NCI-H1092 (cell line): ENCODE measurements around the gene GBP2.
"Not testable (repeated sequence)": the region's sequence is repeated elsewhere in the genome, so short reads cannot be mapped to it uniquely, and the experiment has no call there.

Experiments
- DNase-seq: peaks from one replicate; lab custom pipeline; 2025; lab: John Stamatoyannopoulos, UW

Gene GBP2, protein sequence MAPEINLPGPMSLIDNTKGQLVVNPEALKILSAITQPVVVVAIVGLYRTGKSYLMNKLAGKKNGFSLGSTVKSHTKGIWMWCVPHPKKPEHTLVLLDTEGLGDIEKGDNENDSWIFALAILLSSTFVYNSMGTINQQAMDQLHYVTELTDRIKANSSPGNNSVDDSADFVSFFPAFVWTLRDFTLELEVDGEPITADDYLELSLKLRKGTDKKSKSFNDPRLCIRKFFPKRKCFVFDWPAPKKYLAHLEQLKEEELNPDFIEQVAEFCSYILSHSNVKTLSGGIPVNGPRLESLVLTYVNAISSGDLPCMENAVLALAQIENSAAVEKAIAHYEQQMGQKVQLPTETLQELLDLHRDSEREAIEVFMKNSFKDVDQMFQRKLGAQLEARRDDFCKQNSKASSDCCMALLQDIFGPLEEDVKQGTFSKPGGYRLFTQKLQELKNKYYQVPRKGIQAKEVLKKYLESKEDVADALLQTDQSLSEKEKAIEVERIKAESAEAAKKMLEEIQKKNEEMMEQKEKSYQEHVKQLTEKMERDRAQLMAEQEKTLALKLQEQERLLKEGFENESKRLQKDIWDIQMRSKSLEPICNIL

DNA sequence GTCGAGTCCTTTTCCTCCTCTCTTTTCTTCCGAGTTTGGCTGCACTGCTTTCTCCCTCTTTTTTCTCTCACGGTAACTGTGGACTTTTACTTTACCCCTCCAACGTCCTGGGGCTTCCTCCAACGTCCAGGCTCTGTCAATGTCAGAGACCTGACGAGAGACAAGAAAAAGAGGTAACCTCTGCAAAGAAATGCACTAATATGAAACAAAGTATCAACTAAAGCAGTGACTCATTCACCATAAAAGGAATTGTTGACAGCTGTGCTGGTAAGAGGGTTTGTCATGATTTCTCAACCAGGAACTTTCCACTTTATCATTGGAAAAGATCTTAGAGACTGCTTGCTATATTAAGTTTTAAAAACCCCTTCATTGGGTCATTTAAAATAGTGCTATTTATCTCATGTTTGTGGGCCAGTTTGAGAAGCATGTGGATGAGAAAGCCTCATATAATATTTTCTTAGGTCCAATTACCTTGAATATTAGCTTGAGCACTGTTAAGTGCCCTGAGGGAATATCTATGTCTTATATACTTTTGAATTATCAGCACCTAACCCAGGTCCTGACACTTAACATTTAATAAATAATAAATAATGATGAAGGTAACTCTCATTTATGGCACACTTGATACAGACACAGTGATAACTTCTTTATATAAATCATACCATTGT is at the start of gene GBP2:
TSS of gene GBP2 (minus strand) at position 202 of the 668 bp plus-strand sequence. CDS start 4,148 bp downstream, outside the sequence.
- no peak for DNase-seq

DNA sequence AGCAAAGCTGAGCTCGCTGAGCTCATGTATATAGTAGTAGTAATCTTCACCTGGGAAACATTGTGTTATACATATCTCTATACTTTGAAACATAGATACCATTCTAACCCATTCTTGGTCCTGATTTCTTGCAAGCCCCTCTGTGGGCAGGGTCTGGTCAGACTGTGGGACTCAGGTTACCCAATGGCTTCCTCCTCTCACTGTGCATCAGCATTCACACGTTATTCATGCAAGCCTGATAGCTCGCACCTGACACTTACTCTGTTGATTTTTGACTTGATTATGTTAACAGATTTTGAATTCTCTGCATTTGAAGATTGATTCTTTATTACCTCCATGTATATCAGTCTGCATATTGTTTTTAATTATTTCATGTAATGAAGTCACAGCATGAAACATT is 48.6 kb upstream of the GBP2 start:
- no peak for DNase-seq

DNA sequence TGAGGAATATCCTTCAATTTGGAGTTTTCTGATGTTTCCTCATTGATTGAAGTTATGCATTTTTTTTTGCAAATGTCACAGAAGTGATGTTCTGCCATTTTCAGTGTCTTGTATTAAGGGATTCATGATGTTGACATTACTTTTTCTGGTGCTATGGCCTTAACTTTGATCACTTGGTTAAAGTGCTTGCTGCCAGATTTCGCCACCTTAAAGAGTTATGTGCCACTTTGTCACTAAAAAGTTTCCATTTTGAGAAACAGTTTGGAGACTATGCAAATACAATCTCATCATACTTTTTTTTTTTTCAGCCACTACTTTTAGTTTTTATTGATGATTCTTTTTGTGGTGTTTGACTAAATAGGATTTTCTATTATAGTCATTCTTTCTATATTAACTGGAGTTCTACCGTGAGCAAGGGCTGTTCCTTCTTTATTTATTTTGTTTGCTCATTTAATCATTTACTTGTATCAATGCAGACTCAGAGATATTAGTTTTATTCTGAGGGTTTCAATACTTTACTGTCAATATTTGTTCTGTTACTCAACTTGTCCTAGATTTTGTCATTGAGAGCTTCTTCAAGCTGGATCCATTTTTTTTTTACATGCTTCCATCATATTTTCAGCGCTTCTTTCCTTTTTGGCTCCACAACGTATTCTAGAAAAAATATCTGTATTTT is 46.7 kb upstream of the GBP2 start:
- no peak for DNase-seq

DNA sequence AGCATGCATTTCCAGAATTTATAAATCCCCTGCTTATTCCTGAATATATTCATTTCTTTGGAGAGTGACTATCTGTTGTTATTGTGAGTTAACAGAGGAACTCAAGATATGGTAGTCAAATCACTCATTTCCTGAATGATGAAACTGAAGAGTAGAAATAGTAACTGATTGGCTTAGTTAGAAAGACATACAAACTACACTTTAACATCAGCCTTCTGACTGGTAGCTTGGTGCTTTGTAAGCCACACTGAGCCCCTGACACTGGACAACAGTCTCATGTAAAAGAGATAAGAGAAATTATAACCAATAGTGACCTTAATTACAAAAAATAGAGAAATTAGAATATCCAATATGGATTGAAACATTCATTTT is 45.1 kb upstream of the GBP2 start:
- no peak for DNase-seq

DNA sequence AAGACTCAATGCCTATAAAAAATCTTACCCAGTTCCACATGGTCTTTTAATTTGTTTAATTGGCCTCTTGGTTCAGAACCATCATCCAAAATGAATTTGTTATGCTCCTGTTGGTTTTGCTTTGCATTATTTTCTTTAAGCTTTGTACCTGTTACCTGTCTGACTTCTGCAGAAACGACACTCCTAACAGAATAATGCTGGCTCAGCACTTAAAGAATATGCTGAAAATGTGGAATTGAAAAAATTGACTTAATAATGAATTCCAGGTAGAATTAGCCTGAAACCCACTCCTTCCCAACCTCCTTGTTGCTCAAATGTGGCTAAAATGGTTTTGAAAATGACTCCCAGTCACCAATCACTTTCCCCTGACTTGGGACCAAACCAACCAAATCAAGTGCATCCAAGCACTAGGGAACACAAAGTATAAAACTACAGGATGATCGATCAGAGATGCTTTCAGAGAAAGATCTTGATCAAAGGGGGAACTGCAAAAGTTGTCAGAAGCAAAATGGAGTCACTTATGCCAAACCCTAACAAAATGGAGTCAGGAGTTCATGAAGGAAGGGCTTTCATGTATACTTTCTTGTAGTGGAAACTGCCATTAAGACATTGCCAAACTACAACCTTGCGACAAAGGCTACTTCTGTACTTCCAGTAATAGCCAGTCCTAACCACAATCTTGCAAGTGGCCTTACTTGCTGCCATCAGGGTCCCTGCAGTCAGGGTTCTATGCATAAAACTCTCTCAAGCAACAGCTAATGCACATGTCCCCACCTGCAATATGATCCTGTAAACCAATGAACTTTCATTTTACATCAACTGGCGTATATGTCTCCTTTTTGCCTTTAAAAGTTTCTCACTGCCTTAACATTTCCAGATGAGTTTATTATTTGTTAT is 44.5 kb upstream of the GBP2 start:
- DNase-seq: no peak

DNA sequence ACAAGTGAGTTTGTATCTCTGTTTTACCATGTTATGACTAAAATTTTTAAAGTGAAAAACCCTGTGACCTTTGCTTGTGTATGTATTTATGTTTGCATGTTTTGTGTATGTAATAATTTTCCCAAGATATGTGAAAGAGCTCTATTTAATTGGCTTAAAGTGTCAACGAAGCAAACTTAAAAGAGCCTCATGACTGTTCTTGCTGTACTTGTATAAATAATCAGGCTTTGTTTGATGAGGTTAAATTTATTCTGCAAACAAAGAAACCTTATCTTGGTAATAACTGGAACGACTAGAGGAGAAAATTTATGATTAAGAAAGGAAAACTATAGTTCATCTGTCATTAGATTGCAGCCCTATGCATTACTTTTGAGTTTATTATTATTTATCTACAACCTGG is 43.3 kb upstream of the GBP2 start:
- no peak for DNase-seq

DNA sequence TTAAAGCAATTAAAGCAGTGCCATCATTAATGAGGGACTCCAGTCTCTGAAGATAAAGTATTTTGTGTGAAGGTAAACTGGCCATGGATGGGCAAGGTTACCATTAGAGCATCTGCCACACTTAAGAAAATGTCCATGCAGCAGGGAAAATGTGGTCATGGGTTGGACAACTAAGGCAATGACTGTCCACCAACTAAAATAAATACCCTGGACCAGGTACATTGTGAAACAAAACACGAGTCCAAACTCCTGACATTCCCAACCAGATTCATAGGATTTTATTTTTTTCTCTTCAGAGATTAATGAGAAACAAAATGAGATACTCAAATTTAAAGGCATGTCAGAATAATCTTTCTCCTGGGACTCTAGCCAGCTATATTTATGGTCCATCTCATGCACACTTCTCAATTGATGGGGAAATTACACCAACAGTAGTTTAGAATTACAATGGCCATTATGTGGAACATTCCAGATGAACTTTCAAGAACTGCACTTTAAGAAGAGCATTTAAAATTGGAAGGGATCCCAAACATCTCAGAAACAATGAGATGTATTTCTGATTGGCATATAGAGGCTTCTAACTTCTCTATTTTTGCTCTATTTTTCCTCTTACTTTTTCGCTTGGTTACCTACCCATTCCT is 41.8 kb upstream of the GBP2 start:
- no peak for DNase-seq

DNA sequence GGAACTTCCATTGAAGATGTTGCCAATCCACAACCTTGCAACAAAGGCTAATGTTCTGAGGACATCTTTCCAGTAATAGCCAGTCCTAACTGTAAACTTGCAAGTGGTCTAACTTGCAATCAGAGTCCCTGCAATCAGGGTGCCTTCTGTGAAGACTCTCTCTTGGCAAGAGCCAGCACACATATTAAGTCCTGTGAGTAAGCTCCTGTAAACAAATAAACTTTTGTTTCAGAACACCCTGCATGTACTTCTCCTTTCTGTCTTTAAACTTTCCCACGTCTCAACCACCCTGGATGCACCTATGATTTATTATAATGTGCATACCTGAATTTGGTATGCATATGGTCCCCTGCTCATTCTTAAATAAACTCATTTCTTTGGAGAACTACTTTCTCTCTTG is 40.8 kb upstream of the GBP2 start:
- no peak for DNase-seq

DNA sequence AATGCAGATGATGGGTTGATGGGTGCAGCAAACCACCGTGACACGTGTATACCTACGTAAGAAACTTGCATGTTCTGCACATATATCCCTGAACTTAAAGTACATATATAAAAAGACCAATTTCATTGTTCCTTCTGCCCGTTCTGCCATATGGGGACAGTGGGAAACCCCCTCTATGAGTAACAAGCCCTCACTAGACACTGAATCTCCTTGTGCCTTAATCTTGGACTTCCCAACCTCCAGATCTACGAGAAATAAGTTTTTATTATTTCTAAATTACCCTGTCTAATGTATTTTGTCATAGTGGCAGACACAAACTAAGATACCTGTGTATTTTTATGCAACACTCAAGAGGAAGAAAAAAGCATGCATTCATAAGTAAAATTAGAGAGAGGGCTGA is 39.9 kb upstream of the GBP2 start:
- DNase-seq: no peak

DNA sequence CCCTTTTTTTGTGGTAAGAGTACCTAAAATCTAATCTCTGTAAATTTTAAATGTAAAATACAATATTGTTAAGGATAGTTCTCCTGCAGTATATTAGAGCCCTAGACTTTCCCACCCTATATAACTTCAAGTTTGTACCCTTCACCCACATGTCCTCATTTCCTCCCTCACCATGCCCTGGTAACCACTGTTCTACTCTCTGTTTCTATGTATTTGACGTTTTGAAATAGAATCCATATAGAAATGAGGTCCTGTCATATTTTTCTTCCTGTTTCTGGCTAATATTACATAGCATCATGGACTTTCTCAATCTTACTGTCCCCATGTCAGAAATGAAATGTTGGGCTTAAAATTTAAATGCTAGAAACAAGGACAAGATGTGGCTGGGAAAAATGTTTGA is 25.1 kb upstream of the GBP2 start:
- DNase-seq: no peak

DNA sequence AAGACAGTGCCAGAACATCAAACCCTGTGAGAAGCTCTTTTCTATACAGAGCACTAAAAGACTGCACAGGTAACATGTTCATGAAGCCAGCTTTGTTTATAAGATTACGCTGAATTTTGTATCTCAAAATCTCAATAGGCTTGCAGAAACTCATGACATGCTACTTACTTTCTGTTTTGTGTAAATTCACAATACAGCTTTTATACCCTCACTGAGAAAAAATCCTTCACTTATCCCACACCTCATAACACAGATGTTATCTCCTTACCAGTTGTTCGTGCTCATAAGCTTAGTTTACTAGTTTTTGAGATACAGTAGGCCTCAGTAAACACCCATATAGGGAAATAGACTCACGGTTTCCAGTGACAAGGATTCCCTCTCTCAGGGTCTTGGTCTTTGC is 24.1 kb upstream of the GBP2 start:
- DNase-seq: no peak

DNA sequence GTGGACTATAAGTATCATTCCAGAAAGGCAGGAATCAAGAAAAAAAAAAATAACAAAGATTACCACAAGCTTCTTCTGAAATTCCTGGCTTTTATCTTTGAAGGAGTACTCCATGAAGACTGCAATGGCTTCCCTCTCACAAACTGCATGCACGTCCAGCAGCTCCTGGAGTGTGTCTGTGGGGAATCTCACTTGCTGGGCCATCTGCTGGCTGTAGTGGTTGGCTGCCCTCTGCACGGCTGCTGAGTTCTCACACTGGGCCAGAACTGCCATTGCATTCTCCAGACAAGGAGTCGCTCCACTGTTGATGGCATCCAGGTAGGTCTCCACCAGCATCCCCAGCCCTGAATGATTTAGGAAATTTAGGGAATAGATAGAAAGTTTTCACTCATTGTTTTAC is 23.3 kb upstream of the GBP2 start:
- no peak for DNase-seq

DNA sequence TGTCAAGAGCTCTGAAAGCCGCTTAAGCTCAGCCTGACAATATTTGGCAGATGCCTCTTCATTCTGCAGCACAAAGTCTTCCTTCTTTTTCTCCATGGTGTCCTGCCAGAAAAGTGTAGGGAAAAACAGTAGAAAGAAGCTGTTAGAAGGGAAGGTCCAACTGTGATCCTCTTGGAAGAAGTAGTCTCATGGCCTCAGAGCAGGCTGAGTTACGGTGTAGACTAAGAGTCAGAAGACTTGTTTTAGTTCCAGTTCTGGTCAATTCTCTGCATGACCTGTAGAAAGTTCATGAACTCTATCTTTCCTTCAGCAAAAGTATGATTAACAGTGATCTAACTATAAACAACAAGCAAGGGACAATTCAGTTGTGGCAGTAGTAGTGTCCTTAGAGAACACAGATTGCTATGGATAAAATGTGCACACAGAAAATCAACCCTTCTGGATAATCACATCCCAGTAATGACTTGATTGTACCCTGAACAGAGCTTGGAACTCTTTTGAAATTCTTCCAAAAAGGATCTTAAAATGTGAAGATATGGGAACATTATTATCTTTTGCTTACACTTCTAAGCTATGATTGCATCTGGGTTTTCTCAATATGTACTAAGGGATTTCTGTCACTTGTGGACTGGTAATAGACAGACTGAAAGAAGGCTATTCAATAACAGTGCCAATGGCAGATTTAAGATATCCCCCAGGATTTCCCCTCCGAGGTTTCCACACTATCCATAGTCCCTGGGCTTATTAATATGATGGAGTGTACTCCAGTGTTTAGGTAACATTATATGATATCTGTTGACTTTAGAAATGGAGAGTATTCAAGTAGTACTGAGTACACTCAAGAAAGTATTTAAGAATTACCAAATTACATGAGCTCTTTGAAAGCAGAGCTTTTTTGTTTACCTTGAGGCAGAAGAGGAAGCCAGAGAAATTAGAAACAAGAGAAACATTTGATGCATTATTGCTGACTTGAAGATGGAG is 22.1 kb upstream of the GBP2 start:
- DNase-seq: no peak

DNA sequence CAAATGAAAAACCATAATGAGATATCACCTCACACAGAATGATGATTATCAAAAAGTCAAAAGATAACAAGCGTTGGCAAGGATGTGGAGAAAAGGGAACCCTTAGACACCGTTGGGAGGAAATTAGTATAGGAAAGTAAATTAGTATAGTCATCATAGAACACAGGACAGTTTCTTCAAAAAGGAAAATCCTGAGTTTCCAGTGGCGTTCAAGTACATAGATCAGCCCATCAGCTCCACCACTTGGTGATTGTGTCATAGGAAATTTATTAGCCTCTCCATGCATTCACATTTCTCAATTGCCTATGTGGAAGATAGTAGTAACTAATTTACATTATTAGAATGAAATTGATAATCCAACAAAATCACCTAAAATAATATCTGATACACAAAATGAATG is 20.8 kb upstream of the GBP2 start:
- no peak for DNase-seq

DNA sequence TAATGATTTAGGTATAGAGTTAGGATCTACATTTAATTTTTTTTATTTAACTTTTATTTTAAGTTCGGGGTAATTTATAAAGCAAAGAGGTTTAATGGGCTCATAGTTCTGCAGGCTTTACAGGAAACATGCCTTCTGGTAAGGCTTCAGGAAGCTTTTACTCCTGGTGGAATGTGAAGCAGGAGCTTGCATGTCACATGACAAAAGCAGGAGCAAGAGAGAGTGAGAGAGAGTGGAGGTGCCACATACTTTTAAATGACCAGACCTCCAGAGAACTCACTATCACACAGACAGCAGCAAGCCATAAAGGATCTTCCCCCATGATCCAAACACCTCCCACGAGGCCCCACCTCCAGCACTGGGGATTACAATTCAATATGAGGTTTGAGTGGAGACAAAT is 17.6 kb upstream of the GBP2 start:
- no peak for DNase-seq

DNA sequence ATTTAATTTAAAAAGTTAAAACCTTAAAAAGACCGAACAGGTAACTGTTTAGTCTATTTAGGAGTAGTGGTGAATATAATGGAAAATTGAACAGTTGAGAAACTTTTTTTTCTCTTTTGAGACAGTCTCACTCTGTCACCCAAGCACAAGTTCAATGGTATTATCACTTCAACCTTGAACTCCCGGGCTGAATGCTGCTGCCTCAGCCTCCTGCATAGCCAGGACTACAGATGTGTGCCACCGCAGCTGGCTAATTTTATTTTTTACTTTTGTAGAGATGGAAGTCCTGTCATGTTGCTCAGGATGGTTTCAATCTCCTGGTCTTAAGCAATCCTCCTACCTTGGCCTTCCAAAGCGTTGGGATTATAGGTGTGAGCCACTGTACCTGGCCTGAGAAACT is 16.2 kb upstream of the GBP2 start:
- no peak for DNase-seq

DNA sequence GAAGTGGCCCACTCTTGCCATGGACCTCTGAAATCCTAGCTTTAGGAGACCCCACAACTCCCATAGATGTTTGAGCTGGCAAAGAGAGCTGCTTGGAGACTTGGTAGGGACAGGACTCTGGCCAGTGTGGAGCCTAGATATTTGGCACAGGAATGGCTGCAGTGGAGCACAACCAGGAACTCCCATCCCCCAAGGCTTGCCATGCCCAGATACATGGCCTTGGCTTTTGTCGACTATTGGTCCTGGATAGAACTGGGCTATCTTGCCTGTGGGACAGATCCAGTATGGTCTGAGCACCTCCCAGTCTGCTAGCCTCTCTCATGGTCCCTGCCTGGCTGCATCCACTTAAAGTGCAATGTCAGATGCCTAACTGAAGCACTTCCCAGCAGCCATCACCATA is 7.8 kb upstream of the GBP2 start:
- DNase-seq: no peak

DNA sequence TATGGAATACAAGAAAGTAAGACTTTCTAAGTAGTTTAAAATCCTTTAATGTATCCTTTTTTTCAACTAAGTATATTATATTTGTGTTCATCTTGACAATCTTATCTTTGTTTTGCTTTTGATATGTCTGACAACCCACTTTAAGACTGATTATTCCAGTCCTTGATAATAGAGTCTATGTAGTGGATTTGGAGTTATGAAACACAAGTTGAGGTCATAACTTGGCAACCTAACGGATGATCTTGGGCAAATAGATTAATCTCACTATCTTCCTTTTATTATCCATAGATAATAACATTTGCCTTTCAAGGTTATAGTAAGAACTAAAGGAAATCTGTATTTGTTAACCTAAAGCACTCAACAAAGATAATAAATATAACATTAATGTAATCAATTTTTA is 4.8 kb upstream of the GBP2 start:
- DNase-seq: no peak

DNA sequence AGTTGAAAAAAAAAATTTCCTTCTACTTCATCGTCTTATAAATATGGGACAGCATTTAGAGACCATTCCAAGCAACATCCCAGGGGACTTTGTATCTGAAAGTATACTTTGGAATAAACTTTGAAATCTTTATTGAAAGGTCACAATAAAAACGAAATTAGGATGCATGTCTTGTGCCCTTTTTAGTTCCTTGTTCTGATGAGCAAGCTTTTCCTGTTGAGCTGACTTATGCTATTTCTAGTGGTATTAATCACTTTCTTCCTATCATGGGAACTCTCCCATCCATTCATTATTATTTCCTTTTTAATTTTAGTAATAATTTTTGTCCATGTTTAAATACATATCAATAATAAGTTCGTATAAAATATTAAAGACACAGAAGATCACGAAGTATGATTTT is 4.0 kb upstream of the GBP2 start:
- DNase-seq: no peak

DNA sequence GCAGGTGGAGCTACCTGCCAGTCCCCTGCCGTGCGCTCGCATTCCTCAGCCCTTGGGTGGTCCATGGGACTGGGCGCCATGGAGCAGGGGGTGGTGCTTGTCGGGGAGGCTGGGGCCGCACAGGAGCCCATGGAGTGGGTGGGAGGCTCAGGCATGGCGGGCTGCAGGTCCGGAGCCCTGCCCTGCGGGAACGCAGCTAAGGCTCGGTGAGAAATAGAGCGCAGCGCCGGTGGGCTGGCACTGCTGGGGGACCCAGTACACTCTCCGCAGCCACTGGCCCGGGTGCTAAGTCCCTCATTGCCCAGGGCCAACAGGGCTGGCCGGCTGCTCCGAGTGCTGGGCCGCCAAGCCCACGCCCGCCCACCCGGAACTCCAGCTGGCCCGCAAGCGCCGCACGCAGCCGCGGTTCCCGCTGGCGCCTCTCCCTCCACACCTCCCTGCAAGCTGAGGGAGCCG is 2.1 kb upstream of the GBP2 start:
- not testable (repeated sequence) for DNase-seq
